B cell (primary cell): ENCODE measurements around the gene BCS1L. TPM values are rescaled to one million over a fixed set of nuclear protein-coding genes. Genes with fewer than 3 reads are reported as not detected.

Experiments used
- ATAC-seq: fragments of 200-7000 bp; cut with Tn5 transposase; one replicate; pipeline ENCODE4 v1.10.0; 2021; ENCODE audit warnings: low read depth, mild to moderate bottlenecking, moderate number of reproducible peaks, moderate library complexity
- CTCF ChIA-PET: fragments of 350-600 bp; sonication (Branson Sonifier 250); formaldehyde crosslinking; loops from one replicate; lab custom pipeline; 2021; ENCODE audit warnings: antibody characterized with exemption, inconsistent platforms; lab: Charles Lee
- POLR2A ChIA-PET: fragments of 350-600 bp; sonication (Branson Sonifier 250); formaldehyde crosslinking; loops from one replicate; lab custom pipeline; 2021; ENCODE audit warnings: antibody characterized with exemption; lab: Charles Lee
- DNase-seq: peaks from one replicate; pipeline ENCODE4 v3.0.0; 2013
- H2AFZ ChIP-seq: 2 replicates; pipeline ENCODE4 v1.6.1; 2012; ENCODE audit warnings: mild to moderate bottlenecking, low read depth, low read length; ENCODE audit not compliant: insufficient read depth, poor library complexity, severe bottlenecking
- H3K27ac ChIP-seq, 2 donors: 1 replicate in 1 of 2; 2 replicates in 1 of 2; pipeline ENCODE4 v1.5.1; 2012 to 2013; ENCODE audit warnings: low read length in 2 of 2, mild to moderate bottlenecking in 2 of 2, moderate library complexity in 1 of 2
- H3K27me3 ChIP-seq, 4 experiments: fragments of 200-600 bp in 1 of 4; sonication (generic) in 1 of 4; replicated peaks in 1 of 4; 1 replicate in 2 of 4; 2 replicates in 2 of 4; pipeline versions ENCODE4 v1.6.1 to v1.7.0; 2013 to 2016; ENCODE audit warnings: low read length in 3 of 4, mild to moderate bottlenecking in 2 of 4, mixed read lengths in 1 of 4, moderate library complexity in 1 of 4; ENCODE audit not compliant: insufficient read depth in 4 of 4, control insufficient read depth in 3 of 4; ENCODE audit errors: control extremely low read depth in 1 of 4
- H3K36me3 ChIP-seq, 2 experiments: replicated peaks in 1 of 2; 1 replicate in 1 of 2; 2 replicates in 1 of 2; pipeline versions ENCODE4 v1.6.1 to v1.7.1; 2013; ENCODE audit warnings: low read length in 1 of 2; ENCODE audit not compliant: insufficient read depth in 2 of 2, control insufficient read depth in 1 of 2; ENCODE audit errors: control extremely low read depth in 1 of 2, extremely low read depth in 1 of 2
- H3K4me1 ChIP-seq, 2 donors: fragments of 200-600 bp in 1 of 2; sonication (generic) in 1 of 2; 1 replicate in 1 of 2; 2 replicates in 1 of 2; pipeline versions ENCODE4 v1.5.1 to v1.6.1; 2013 to 2017; ENCODE audit warnings: low read length in 2 of 2; ENCODE audit not compliant: control insufficient read depth in 2 of 2, insufficient read depth in 2 of 2
- H3K4me2 ChIP-seq: replicated peaks from 2 replicates; pipeline ENCODE3; 2012; ENCODE audit warnings: mild to moderate bottlenecking, low read depth, low read length; ENCODE audit not compliant: poor library complexity, severe bottlenecking
- H3K4me3 ChIP-seq, 5 experiments: fragments of 200-600 bp in 1 of 5; sonication (generic) in 1 of 5; 1 replicate in 3 of 5; 2 replicates in 2 of 5; pipeline versions ENCODE4 v1.5.1 to v1.7.0; 2011 to 2016; ENCODE audit warnings: low read length in 4 of 5, mild to moderate bottlenecking in 4 of 5, low read depth in 2 of 5, control low read depth in 1 of 5, moderate library complexity in 1 of 5; ENCODE audit not compliant: insufficient read depth in 1 of 5; ENCODE audit errors: control extremely low read depth in 1 of 5, extremely low read depth in 1 of 5
- H3K79me2 ChIP-seq: fragments of 200-600 bp; sonication (generic); one replicate; pipeline ENCODE4 v1.6.0; 2016; ENCODE audit warnings: low read length; ENCODE audit not compliant: control insufficient read depth, insufficient read depth
- H3K9ac ChIP-seq: fragments of 200-600 bp; sonication (generic); 2 replicates; pipeline ENCODE4 v1.6.1; 2017; ENCODE audit warnings: mild to moderate bottlenecking, low read length, moderate library complexity
- H3K9me3 ChIP-seq, 3 donors: one replicate each; pipeline versions ENCODE4 v1.6.1 to v1.7.1; 2013; ENCODE audit warnings: low read length in 2 of 3; ENCODE audit not compliant: control insufficient read depth in 2 of 3, insufficient read depth in 1 of 3; ENCODE audit errors: control extremely low read depth in 1 of 3
- H4K20me1 ChIP-seq: 2 replicates; pipeline ENCODE4 v1.6.0; 2012; ENCODE audit warnings: mild to moderate bottlenecking, low read length; ENCODE audit not compliant: insufficient read depth, control insufficient read depth, poor library complexity, severe bottlenecking
- H3K27ac Mint-ChIP-seq: one replicate; pipeline ENCODE4 v1.8.0; 2021; ENCODE audit warnings: mixed read lengths
- H3K27me3 Mint-ChIP-seq: one replicate; pipeline ENCODE4 v1.8.0; 2021; ENCODE audit warnings: mixed read lengths
- H3K4me1 Mint-ChIP-seq: one replicate; pipeline ENCODE4 v1.8.0; 2021; ENCODE audit warnings: mixed read lengths
- H3K4me3 Mint-ChIP-seq: one replicate; pipeline ENCODE4 v1.8.0; 2021; ENCODE audit warnings: mixed read lengths
- H3K9me3 Mint-ChIP-seq: one replicate; pipeline ENCODE4 v1.8.0; 2022; ENCODE audit warnings: mixed read lengths; ENCODE audit not compliant: insufficient read depth
- EZH2 ChIP-seq: IDR thresholded peaks from 2 replicates; pipeline ENCODE4 v1.6.1; 2012; ENCODE audit warnings: borderline replicate concordance, low read depth, mild to moderate bottlenecking, moderate library complexity, low read length; ENCODE audit not compliant: insufficient read depth, poor library complexity, severe bottlenecking
- WGBS: methylation state at CpG from one replicate; pipeline ENCODE4 v1.1.5; 2013; ENCODE audit warnings: missing lambda C conversion rate; ENCODE audit not compliant: insufficient coverage; 5-methylcytosine and 5-hydroxymethylcytosine counted together
- intact Hi-C: fragments of 100-400 bp; cut with micrococcal nuclease; formaldehyde crosslinking; loops from one replicate; pipeline ENCODE4 v1.10.0; 2022
- polyA plus RNA-seq: library from polyadenylated mRNA; depleted of rRNA; stranded (reverse); fragments of >200 nt; gene quantifications from 2 replicates; pipeline ENCODE4 v1.2.3, GENCODE V29; 2012
- total RNA-seq, 2 donors: library from RNA; stranded (reverse); fragments of 120-200 nt in 1 of 2; gene quantifications; 1 replicate in 1 of 2; 2 replicates in 1 of 2; pipeline versions ENCODE4 v1.2.3 to v1.2.4, GENCODE V29; 2013 to 2022
- TF ChIP-seq, protein P1 (sequence below): fragments of 200-600 bp; IDR thresholded peaks from one replicate; pipeline ENCODE4 v1.8.0; 2022; ENCODE audit warnings: antibody characterized with exemption, mild to moderate bottlenecking

Gene BCS1L
- total and polyA plus RNA-seq, 2 donors (not counting 1 experiment from before 2014, with no cell fraction given) = 56.1 to 104 TPM

DNA sequence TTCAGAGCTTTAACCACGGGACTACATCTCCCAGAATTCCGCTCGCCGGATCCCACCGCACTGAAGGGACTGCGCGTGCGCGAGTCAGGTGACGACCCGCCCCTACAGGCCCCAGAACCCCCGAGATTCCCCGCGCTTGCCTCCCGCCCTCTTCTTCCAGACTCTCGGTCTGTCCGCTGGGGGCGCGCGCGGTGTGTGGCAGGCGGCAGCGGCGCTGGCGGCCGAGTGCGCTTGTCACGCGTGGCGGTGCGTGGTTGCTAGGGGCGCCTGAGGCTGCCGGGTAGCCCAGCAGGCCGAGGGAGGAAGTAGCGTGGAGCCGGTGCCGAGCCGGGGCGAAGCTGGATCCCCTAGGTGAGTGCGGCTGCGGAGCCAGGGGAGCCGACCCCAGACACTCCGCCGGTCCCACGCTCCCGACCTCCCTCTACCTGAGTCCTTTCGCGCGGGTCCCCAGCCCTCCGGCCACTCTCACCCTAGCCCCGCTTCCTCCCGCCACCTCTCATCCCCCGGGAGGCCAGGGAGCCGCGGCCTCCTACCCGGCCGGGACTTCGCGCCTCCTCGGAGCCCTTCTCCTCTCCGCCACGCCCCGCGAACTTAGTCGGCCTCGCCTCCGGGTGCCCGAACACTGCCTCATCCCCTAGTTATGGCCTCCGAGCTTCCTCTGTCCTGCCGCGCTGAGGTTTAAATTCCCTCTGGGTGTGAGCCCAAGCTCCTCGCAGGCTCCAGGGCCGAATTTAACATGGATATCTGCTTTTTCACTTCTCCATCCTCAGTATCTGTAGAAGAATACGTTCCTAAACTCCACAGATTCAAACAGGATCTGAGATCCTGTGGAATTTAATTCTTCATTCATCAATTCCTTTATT is 51.4 kb downstream of the BCS1L start, which contains the start of gene TTLL4:
TSS of gene TTLL4 (plus strand) at position 149 of the 863 bp plus-strand sequence. CDS start 26,842 bp downstream, outside the sequence.
- Histone ChIP-seq H3K36me3 (no peaks in the 10 kb centered on the region), H3K4me2 (peak within 1 kb of the TSS; percentile 94), H3K79me2 (peaks cover 36% of the 10 kb centered on the region), H3K9me3 (peaks cover 0 to 7% (median 0%) of the 10 kb centered on the region in 3 donors), H4K20me1 (no peaks in the 10 kb centered on the region), H2AFZ (peak within 1 kb of the TSS; percentile 98), H3K27me3 (peaks cover 0 to 2% (median 0%) of the 10 kb centered on the region in 4 experiments), H3K9ac (peak within 1 kb of the TSS; percentile 89), H3K27ac (peak within 1 kb of the TSS; percentile 64 to 96), H3K4me3 (peak within 1 kb of the TSS; percentile 71 to 94 (median 79)), H3K4me1 (peaks cover 18 to 21% of the 10 kb centered on the region in 2 donors)
- Mint-ChIP-seq H3K4me3 (peak within 1 kb of the TSS; percentile 95), H3K9me3 (no peaks in the 10 kb centered on the region), H3K27me3 (peaks cover 3% of the 10 kb centered on the region), H3K27ac (peak within 1 kb of the TSS; percentile 90), H3K4me1 (peaks cover 26% of the 10 kb centered on the region)
- ChIA-PET CTCF (interaction anchor here (0.6 to 4.3 kb wide), 15 partner anchors 8 to 677 kb away, joined by 3 to 17 read pairs (median 3); partner anchors contain the start of genes BCS1L, DNPEP, RNF25 and STK36), POLR2A (interaction anchor here (0.6 to 1.4 kb wide), 4 partner anchors 11 to 52 kb away, joined by 3 to 8 read pairs (median 4); partner anchors contain the start of genes BCS1L, RNF25, STK36 and ZNF142)
- DNase-seq (peak; percentile 99), ATAC-seq (peak; percentile 98)
- TF ChIP-seq, protein P1, sequence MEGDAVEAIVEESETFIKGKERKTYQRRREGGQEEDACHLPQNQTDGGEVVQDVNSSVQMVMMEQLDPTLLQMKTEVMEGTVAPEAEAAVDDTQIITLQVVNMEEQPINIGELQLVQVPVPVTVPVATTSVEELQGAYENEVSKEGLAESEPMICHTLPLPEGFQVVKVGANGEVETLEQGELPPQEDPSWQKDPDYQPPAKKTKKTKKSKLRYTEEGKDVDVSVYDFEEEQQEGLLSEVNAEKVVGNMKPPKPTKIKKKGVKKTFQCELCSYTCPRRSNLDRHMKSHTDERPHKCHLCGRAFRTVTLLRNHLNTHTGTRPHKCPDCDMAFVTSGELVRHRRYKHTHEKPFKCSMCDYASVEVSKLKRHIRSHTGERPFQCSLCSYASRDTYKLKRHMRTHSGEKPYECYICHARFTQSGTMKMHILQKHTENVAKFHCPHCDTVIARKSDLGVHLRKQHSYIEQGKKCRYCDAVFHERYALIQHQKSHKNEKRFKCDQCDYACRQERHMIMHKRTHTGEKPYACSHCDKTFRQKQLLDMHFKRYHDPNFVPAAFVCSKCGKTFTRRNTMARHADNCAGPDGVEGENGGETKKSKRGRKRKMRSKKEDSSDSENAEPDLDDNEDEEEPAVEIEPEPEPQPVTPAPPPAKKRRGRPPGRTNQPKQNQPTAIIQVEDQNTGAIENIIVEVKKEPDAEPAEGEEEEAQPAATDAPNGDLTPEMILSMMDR = peak; percentile 84
- TF ChIP-seq EZH2 = no peak
- intact Hi-C loops = loop anchor here (1.0 to 10.0 kb wide), 9 partner anchors 39 to 494 kb away; partner anchors contain the start of genes ARPC2, BCS1L, CNOT9 and NHEJ1
- WGBS = under 1% methylated on average over 71 of the region's 74 CpGs
